DOHH2 (cell line): Measurements from ENCODE around the gene SRGAP3.

Experiments
- H3F3A ChIP-seq: fragments of 200-600 bp; sonication (generic), shearing (Covaris generic); 2 replicates; pipeline ENCODE4 v1.6.0; 2016; ENCODE audit warnings: antibody characterized with exemption, mild to moderate bottlenecking; ENCODE audit not compliant: control insufficient read depth, insufficient read depth
- H3K27ac ChIP-seq: fragments of 200-600 bp; sonication (generic); 2 replicates; pipeline ENCODE4 v1.5.1; 2014; ENCODE audit warnings: low read depth, mild to moderate bottlenecking, low read length, moderate library complexity
- H3K27me3 ChIP-seq: fragments of 200-600 bp; sonication (generic); 2 replicates; pipeline ENCODE4 v1.6.1; 2014; ENCODE audit warnings: mild to moderate bottlenecking, low read length, mixed read lengths; ENCODE audit not compliant: control insufficient read depth
- H3K36me3 ChIP-seq: fragments of 200-600 bp; sonication (generic); 2 replicates; pipeline ENCODE4 v1.6.1; 2014; ENCODE audit warnings: mild to moderate bottlenecking, low read length, moderate library complexity, mixed read lengths; ENCODE audit not compliant: control insufficient read depth
- H3K4me1 ChIP-seq: fragments of 200-600 bp; sonication (generic); 2 replicates; pipeline ENCODE4 v1.6.1; 2014; ENCODE audit warnings: mild to moderate bottlenecking, low read length, mixed read lengths; ENCODE audit not compliant: control insufficient read depth
- H3K4me2 ChIP-seq: fragments of 200-600 bp; sonication (generic); 2 replicates; pipeline ENCODE4 v1.6.0; 2014; ENCODE audit warnings: mild to moderate bottlenecking, low read length, moderate library complexity
- H3K4me3 ChIP-seq: fragments of 200-600 bp; sonication (generic); 2 replicates; pipeline ENCODE4 v1.5.1; 2014; ENCODE audit warnings: mild to moderate bottlenecking, low read length, mixed read lengths
- H3K79me2 ChIP-seq: fragments of 200-600 bp; sonication (generic); 2 replicates; pipeline ENCODE4 v1.6.1; 2014; ENCODE audit warnings: mild to moderate bottlenecking, low read length, mixed read lengths; ENCODE audit not compliant: control insufficient read depth
- H3K9me2 ChIP-seq: fragments of 200-600 bp; sonication (generic); replicated peaks from 2 replicates; pipeline ENCODE4 v1.6.1; 2014; ENCODE audit warnings: mild to moderate bottlenecking, low read length, mixed read lengths; ENCODE audit not compliant: control insufficient read depth
- H3K9me3 ChIP-seq: fragments of 200-600 bp; sonication (generic); 2 replicates; pipeline ENCODE4 v1.6.1; 2014; ENCODE audit warnings: antibody characterized with exemption, low read length, mixed read lengths; ENCODE audit not compliant: control insufficient read depth, insufficient read depth
- H4K20me1 ChIP-seq: fragments of 200-600 bp; sonication (generic); 2 replicates; pipeline ENCODE4 v1.6.0; 2014; ENCODE audit warnings: low read depth, mild to moderate bottlenecking, antibody characterized with exemption, low read length, moderate library complexity; ENCODE audit not compliant: control insufficient read depth, insufficient read depth
- EZH2phosphoT487 ChIP-seq: fragments of 200-600 bp; sonication (generic); IDR thresholded peaks from 2 replicates; pipeline ENCODE4 v1.6.1; 2017; ENCODE audit warnings: borderline replicate concordance, mild to moderate bottlenecking, antibody characterized with exemption, low read length, moderate library complexity, mixed read lengths
- TF ChIP-seq, protein P1 (sequence below): fragments of 200-600 bp; sonication (generic); IDR thresholded peaks from one replicate; pipeline ENCODE4 v1.5.1; 2014; ENCODE audit warnings: antibody characterized with exemption, mild to moderate bottlenecking, low read depth, low read length; ENCODE audit not compliant: poor library complexity, severe bottlenecking

The SRGAP3 gene

DNA sequence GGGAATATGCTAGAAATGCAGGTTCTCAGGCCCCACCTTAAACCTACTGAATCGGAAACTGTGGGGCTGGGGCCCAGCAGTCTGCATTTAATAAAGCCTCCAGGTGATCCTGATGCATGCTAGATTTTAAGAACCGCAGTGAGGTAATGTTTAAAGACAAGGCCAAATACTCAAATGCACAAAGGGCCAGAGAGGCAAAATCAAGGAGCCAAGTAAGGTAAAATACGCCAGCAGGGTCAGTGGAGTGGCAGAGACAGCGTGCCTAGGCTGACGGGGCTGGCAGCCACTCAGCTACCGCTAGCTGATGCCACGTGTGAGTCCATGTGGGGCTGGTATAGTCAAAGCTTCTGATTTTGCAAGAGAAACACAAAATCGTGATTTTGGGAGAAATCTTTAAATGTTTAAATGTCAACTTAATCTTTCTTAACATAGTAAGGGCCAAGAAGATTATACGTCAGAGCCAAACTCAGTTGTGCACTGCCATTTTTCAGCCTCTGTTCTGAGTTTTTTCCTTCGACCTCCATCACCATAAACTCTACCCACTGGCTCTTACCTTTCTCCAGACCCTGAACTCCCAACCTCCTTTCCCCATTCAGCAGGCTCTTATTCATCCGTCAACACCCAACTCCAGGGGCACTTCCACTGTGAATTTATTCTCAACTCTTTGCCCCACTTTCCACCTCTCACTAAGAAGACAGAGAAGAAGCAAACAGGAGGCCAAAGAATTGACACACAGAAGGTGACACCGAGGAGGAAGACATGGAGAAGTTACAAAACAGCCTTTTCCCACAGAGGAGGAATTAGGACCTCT is 149.5 kb downstream of the SRGAP3 start:
- no peak overlapping the region for H3K27ac ChIP-seq
- H3K27me3 ChIP-seq = no peaks in the 10 kb centered on the region
- no peaks in the 10 kb centered on the region for H3K79me2 ChIP-seq
- H3K4me2 ChIP-seq = no peak overlapping the region
- H3K4me3 ChIP-seq = no peak overlapping the region
- no peaks in the 10 kb centered on the region for H3K9me2 ChIP-seq
- TF ChIP-seq, protein P1, sequence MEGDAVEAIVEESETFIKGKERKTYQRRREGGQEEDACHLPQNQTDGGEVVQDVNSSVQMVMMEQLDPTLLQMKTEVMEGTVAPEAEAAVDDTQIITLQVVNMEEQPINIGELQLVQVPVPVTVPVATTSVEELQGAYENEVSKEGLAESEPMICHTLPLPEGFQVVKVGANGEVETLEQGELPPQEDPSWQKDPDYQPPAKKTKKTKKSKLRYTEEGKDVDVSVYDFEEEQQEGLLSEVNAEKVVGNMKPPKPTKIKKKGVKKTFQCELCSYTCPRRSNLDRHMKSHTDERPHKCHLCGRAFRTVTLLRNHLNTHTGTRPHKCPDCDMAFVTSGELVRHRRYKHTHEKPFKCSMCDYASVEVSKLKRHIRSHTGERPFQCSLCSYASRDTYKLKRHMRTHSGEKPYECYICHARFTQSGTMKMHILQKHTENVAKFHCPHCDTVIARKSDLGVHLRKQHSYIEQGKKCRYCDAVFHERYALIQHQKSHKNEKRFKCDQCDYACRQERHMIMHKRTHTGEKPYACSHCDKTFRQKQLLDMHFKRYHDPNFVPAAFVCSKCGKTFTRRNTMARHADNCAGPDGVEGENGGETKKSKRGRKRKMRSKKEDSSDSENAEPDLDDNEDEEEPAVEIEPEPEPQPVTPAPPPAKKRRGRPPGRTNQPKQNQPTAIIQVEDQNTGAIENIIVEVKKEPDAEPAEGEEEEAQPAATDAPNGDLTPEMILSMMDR = no peak
- no peak for TF ChIP-seq EZH2phosphoT487
- H4K20me1 ChIP-seq = no peaks in the 10 kb centered on the region
- H3K36me3 ChIP-seq = no peaks in the 10 kb centered on the region
- no peaks in the 10 kb centered on the region for H3K9me3 ChIP-seq
- H3F3A ChIP-seq = no peaks in the 10 kb centered on the region
- H3K4me1 ChIP-seq = no peaks in the 10 kb centered on the region

DNA sequence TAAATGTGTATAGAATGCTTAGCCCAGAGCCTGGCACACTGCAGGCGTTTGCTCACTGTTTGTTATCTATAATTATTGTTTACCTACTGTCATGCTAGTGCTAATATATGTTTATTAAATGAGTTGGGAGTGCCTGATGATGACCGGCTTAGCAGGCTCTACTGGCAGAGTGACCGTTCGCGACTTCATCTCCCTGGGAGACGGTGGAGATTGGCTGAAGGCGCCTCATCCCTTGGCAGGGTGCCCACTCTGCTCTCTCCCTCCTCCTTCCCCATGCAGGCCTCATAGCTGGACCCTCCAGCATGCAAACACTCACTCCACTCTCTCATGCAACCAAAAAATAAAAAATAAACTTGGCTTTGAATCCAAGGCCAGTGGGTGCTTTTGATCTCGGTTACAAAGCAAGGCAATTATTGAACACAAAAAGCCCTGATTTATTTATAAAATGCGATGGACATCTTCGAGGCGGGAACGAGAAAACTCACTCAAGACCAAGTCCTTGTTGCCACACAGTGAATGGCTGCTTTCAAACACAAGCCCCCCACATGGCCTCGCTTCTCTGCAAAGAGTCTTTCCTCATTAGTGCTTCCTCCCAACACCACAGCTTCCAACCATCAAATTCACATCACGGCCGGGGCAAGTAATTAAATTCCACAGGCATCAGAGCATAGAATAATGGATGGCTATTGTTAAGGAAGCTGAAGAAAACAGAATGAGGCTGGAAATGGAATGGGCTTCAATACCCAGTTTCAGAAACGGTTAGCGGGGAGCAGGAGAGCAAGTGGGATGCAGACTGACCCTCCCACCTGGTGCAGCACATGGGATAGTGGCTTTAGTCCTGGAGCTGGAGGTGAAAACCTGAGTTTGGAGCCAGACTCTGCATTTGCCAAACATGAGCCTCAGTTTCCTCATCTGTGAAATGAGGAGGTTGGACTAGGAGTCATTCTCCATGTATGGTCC is 150.4 kb downstream of the SRGAP3 start:
- no peaks in the 10 kb centered on the region for H3K4me1 ChIP-seq
- no peak overlapping the region for H3K27ac ChIP-seq
- TF ChIP-seq, protein P1 = no peak
- no peak for TF ChIP-seq EZH2phosphoT487
- no peak overlapping the region for H3K4me2 ChIP-seq
- no peaks in the 10 kb centered on the region for H3K79me2 ChIP-seq
- no peaks in the 10 kb centered on the region for H3K27me3 ChIP-seq
- H3K9me2 ChIP-seq = no peaks in the 10 kb centered on the region
- no peaks in the 10 kb centered on the region for H3F3A ChIP-seq
- H3K9me3 ChIP-seq = no peaks in the 10 kb centered on the region
- H3K4me3 ChIP-seq = no peak overlapping the region
- no peaks in the 10 kb centered on the region for H3K36me3 ChIP-seq
- no peaks in the 10 kb centered on the region for H4K20me1 ChIP-seq

DNA sequence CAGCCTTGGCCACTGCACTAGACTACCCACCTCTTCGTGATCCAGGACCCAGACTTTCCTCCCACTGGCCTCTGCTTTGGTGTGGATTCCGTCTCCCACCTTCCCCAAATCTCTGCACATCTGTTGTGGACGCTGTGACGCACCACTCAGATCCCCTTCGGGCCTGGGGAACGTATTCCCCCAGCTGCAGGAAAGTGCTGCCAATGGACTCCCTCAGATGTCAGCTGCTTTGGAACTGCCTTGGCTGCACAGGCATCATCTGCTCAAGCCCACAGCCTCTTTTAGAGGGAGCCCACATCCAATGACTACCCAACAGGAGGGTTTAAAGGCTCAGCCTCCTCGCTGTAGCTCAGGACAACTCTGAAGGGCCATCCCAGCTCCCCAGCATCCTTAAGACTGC is 152.0 kb downstream of the SRGAP3 start:
- Histone ChIP-seq H3K9me3 (no peaks in the 10 kb centered on the region), H3K27me3 (no peaks in the 10 kb centered on the region), H3K4me3 (no peak overlapping the region), H3K4me1 (no peaks in the 10 kb centered on the region), H3K4me2 (no peak overlapping the region), H4K20me1 (no peaks in the 10 kb centered on the region), H3F3A (no peaks in the 10 kb centered on the region), H3K36me3 (no peaks in the 10 kb centered on the region), H3K79me2 (no peaks in the 10 kb centered on the region), H3K27ac (no peak overlapping the region), H3K9me2 (no peaks in the 10 kb centered on the region)
- TF ChIP-seq, protein P1 = no peak
- no peak for TF ChIP-seq EZH2phosphoT487
